Panc1 (cell line): ENCODE results near the gene MS4A4E.

ENCODE experiments used
- POLR2AphosphoS5 ChIP-seq: IDR thresholded peaks from 2 replicates; pipeline ENCODE4 v1.6.1; 2012; ENCODE audit warnings: mild to moderate bottlenecking, low read depth, low read length, moderate library complexity
- SIN3A ChIP-seq: IDR thresholded peaks from 2 replicates; pipeline ENCODE4 v1.6.1; 2012; ENCODE audit warnings: low read depth, mild to moderate bottlenecking, low read length, moderate library complexity, borderline replicate concordance; ENCODE audit not compliant: insufficient read depth
- TF ChIP-seq, protein P1 (sequence below): fragments of 450-650 bp; IDR thresholded peaks from 2 replicates; pipeline ENCODE4 v1.5.1; 2017; ENCODE audit warnings: mild to moderate bottlenecking

GRCh38 chr11:60257956-60258722 is 15.2 kb upstream of the MS4A4E start:
- TF ChIP-seq, protein P1, sequence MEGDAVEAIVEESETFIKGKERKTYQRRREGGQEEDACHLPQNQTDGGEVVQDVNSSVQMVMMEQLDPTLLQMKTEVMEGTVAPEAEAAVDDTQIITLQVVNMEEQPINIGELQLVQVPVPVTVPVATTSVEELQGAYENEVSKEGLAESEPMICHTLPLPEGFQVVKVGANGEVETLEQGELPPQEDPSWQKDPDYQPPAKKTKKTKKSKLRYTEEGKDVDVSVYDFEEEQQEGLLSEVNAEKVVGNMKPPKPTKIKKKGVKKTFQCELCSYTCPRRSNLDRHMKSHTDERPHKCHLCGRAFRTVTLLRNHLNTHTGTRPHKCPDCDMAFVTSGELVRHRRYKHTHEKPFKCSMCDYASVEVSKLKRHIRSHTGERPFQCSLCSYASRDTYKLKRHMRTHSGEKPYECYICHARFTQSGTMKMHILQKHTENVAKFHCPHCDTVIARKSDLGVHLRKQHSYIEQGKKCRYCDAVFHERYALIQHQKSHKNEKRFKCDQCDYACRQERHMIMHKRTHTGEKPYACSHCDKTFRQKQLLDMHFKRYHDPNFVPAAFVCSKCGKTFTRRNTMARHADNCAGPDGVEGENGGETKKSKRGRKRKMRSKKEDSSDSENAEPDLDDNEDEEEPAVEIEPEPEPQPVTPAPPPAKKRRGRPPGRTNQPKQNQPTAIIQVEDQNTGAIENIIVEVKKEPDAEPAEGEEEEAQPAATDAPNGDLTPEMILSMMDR: no peak
- no peak for TF ChIP-seq POLR2AphosphoS5
- no peak for TF ChIP-seq SIN3A
